Measurements from ENCODE around the gene PAN3.

Gene PAN3

DNA sequence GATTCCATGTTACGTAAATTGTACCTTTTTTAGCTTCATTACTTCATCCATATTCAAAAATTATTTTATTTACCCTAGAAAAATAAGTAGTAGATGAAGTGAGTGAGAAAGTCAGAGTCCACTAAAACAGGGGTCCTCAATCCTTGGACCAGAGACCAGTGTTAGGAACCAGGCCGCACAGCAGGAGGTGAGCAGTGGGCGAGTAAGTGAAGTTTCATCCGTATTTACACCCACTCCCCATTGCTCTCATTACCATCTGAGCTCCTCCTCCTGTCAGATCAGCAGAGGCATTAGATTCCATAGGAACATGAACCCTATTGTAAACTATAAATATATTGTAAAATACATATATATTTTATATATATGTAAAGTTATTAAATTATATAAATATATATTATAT lies 119.0 kb downstream of the PAN3 start:
- no peak for TF ChIP-seq TAF1 (IDR thresholded peaks at IDR 0.05; ENCODE audit: borderline replicate concordance, insufficient read depth, low read length)
- TF ChIP-seq FOXP2 (optimal IDR thresholded peaks at IDR 0.05; ENCODE audit: borderline replicate concordance, extremely low read depth, extremely low read length, insufficient read depth), result no peak

DNA sequence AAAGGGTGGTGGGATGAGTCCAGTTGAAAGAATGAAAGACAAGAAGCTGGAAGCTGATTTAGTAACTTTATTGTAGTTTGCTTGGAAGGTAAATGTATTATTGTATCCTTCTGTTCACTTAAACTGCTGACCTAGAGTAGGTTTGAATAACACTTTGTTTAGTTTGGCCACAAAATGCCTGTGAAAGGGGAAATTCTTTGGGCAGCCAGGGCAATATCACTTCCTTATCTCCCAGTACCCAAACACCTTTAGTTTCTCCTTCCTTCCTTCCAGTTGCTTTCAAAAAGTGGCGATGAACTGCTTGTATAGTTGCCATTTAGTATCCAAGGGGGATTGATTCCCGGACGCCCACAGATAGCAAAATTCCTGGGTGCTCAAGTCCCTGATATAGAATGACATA lies 120.1 kb downstream of the PAN3 start:
- TF ChIP-seq POLR2AphosphoS5 (IDR thresholded peaks at IDR 0.05; ENCODE audit: low read depth, low read length), result no peak
- no peak for TF ChIP-seq SIN3A (IDR thresholded peaks at IDR 0.05; ENCODE audit: borderline replicate concordance, insufficient read depth, low read length)
- TF ChIP-seq REST (IDR thresholded peaks at IDR 0.05; ENCODE audit: insufficient read depth in 1 of 2, low read depth in 2 of 2, low read length in 2 of 2), result no peak
- TF ChIP-seq TAF1 (IDR thresholded peaks at IDR 0.05; ENCODE audit: borderline replicate concordance, insufficient read depth, low read length), result no peak
- TF ChIP-seq FOXP2 (optimal IDR thresholded peaks at IDR 0.05; ENCODE audit: borderline replicate concordance, extremely low read depth, extremely low read length, insufficient read depth), result no peak

GRCh38 chr13:28267497-28267896 lies 129.2 kb downstream of the PAN3 start:
- no peak for TF ChIP-seq SIN3A (IDR thresholded peaks at IDR 0.05; ENCODE audit: borderline replicate concordance, insufficient read depth, low read length)
- no peak for TF ChIP-seq FOXP2 (optimal IDR thresholded peaks at IDR 0.05; ENCODE audit: borderline replicate concordance, extremely low read depth, extremely low read length, insufficient read depth)
- no peak for TF ChIP-seq POLR2AphosphoS5 (IDR thresholded peaks at IDR 0.05; ENCODE audit: low read depth, low read length)
- TF ChIP-seq TAF1 (IDR thresholded peaks at IDR 0.05; ENCODE audit: borderline replicate concordance, insufficient read depth, low read length), result no peak
- no peak for TF ChIP-seq REST (IDR thresholded peaks at IDR 0.05; ENCODE audit: insufficient read depth in 1 of 2, low read depth in 2 of 2, low read length in 2 of 2)

DNA sequence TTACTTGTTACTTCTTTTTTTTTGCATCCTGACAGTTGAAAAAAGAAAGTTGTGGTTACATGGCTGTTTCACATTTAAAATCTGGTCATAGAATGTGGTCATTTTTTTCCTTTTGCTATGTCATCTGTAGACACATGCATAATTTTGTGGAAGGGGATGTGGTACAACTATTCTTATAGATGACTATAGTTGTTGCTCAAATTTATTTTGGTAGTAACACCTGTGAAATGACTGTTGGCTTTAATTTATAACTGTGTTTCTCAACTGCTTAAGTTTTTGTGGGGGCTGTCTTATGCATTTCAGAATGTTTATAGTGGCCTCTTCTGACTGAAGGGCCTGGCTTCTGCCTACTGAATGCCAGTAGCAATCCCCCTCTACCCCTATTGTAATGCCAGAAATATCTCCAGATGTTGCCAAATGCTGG lies 130.5 kb downstream of the PAN3 start:
- TF ChIP-seq POLR2AphosphoS5 (IDR thresholded peaks at IDR 0.05; ENCODE audit: low read depth, low read length) (no peak), SIN3A (IDR thresholded peaks at IDR 0.05; ENCODE audit: borderline replicate concordance, insufficient read depth, low read length) (no peak)

GRCh38 chr13:28271056-28271840 lies 132.9 kb downstream of the PAN3 start:
- TF ChIP-seq POLR2AphosphoS5 (IDR thresholded peaks at IDR 0.05; ENCODE audit: low read depth, low read length) (no peak), TAF1 (IDR thresholded peaks at IDR 0.05; ENCODE audit: borderline replicate concordance, insufficient read depth, low read length) (no peak), REST (IDR thresholded peaks at IDR 0.05; ENCODE audit: insufficient read depth in 1 of 2, low read depth in 2 of 2, low read length in 2 of 2) (no peak), SIN3A (IDR thresholded peaks at IDR 0.05; ENCODE audit: borderline replicate concordance, insufficient read depth, low read length) (no peak), FOXP2 (optimal IDR thresholded peaks at IDR 0.05; ENCODE audit: borderline replicate concordance, extremely low read depth, extremely low read length, insufficient read depth) (no peak)

DNA sequence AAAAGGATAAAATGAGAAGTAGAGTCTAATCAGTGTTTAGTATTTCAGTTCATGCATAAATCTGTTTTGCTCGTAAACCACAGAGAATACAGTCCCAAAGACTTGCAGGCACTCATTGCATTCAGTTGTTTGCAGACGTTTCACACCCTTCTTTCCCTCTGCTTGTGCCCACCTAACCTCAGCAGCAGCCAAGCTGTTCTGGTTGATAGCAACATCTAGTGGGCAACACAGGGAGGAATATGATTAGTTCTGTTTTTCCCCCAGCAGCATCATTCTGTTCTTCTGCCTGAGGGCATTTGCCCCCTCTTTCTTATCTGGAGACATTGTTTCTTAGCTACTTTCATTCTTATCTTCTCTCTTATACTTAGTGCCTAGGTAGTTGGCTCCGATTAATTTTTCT lies 135.6 kb downstream of the PAN3 start:
- no peak for TF ChIP-seq SIN3A (IDR thresholded peaks at IDR 0.05; ENCODE audit: borderline replicate concordance, insufficient read depth, low read length)
- no peak for TF ChIP-seq TAF1 (IDR thresholded peaks at IDR 0.05; ENCODE audit: borderline replicate concordance, insufficient read depth, low read length)
- TF ChIP-seq POLR2AphosphoS5 (IDR thresholded peaks at IDR 0.05; ENCODE audit: low read depth, low read length), result no peak
- TF ChIP-seq FOXP2 (optimal IDR thresholded peaks at IDR 0.05; ENCODE audit: borderline replicate concordance, extremely low read depth, extremely low read length, insufficient read depth), result no peak
- no peak for TF ChIP-seq REST (IDR thresholded peaks at IDR 0.05; ENCODE audit: insufficient read depth in 1 of 2, low read depth in 2 of 2, low read length in 2 of 2)

Measured in PFSK-1 (cell line).